Gastroesophageal sphincter (tissue), 4 donors: ENCODE data around the gene OR52M1. TPM values are rescaled to one million over a fixed set of nuclear protein-coding genes. Genes with fewer than 3 reads are reported as not detected.

Experiments used
- ATAC-seq: fragments of 150-250 bp; one replicate; pipeline ENCODE4 v1.9.1; 2016; ENCODE audit warnings: mild to moderate bottlenecking, moderate library complexity
- H3K27ac ChIP-seq, 4 donors: fragments of 200-600 bp; sonication (generic) in 3 of 4; 1 replicate in 3 of 4; 2 replicates in 1 of 4; pipeline ENCODE4 v1.5.1; 2016 to 2019
- H3K27me3 ChIP-seq: fragments of 200-600 bp; sonication (generic); one replicate; pipeline ENCODE4 v1.5.1; 2019
- H3K36me3 ChIP-seq, 2 donors: fragments of 200-600 bp; sonication (generic); one replicate each; pipeline ENCODE4 v1.5.1; 2019; ENCODE audit warnings: control low read depth in 1 of 2
- H3K4me1 ChIP-seq, 3 donors: fragments of 200-600 bp; sonication (generic); 1 replicate in 2 of 3; 2 replicates in 1 of 3; pipeline ENCODE4 v1.5.1; 2016 to 2019; ENCODE audit warnings: control low read depth in 2 of 3
- H3K4me3 ChIP-seq, 2 donors: fragments of 200-600 bp; sonication (generic); one replicate each; pipeline ENCODE4 v1.5.1; 2019; ENCODE audit warnings: mild to moderate bottlenecking in 1 of 2, moderate library complexity in 1 of 2
- H3K9me3 ChIP-seq, 3 donors: fragments of 200-600 bp; sonication (generic); one replicate each; pipeline ENCODE4 v1.5.1; 2017 to 2019; ENCODE audit warnings: control low read depth in 2 of 3
- CTCF ChIP-seq, 4 experiments: fragments of 200-600 bp in 2 of 4; fragments of 450-650 bp in 2 of 4; sonication (generic) in 1 of 4; IDR thresholded peaks; one replicate each; pipeline ENCODE4 v1.5.1; 2017 to 2019; ENCODE audit warnings: antibody characterized with exemption in 4 of 4, mild to moderate bottlenecking in 2 of 4, moderate library complexity in 2 of 4
- EP300 ChIP-seq: sonication (generic); formaldehyde crosslinking; IDR thresholded peaks from one replicate; pipeline ENCODE4 v1.6.1; 2017; ENCODE audit warnings: antibody characterized with exemption, mild to moderate bottlenecking
- POLR2A ChIP-seq, 2 donors: fragments of 450-650 bp; IDR thresholded peaks; one replicate each; pipeline ENCODE4 v1.6.1; 2017; ENCODE audit warnings: antibody characterized with exemption in 2 of 2, mild to moderate bottlenecking in 2 of 2, moderate library complexity in 1 of 2
- POLR2AphosphoS5 ChIP-seq: sonication (generic); formaldehyde crosslinking; IDR thresholded peaks from one replicate; pipeline ENCODE4 v1.6.1; 2017; ENCODE audit warnings: antibody characterized with exemption
- WGBS, 2 donors: methylation state at CpG; one replicate each; pipeline ENCODE4 v1.1.5; 2018; ENCODE audit warnings: low coverage in 1 of 2; 5-methylcytosine and 5-hydroxymethylcytosine counted together
- total RNA-seq, 4 donors: library from RNA; depleted of rRNA; stranded (reverse); fragments of >200 nt; gene quantifications; one replicate each; pipeline ENCODE4 v1.1.0, GENCODE V29; 2016

The OR52M1 gene
- total RNA-seq, 4 donors from 2014 or later, result not detected

GRCh38 chr11:4581443-4581842 is 36.5 kb downstream of the OR52M1 start, which contains the start of gene OR52I2:
Gene OR52I2, plus strand, starts transcription at chr11:4581743.
- no peak for ATAC-seq

GRCh38 chr11:4589017-4589416 is 44.0 kb downstream of the OR52M1 start:
- Histone ChIP-seq H3K27ac (no peak overlapping the region), H3K9me3 (no peaks in the 10 kb centered on the region), H3K4me3 (no peak overlapping the region), H3K4me1 (no peaks in the 10 kb centered on the region), H3K27me3 (peaks cover 15% of the 10 kb centered on the region), H3K36me3 (no peaks in the 10 kb centered on the region)
- WGBS, 2 donors, result 40 to 58% methylated on average over 1 to 2 of the region's 3 CpGs
- no peak for ATAC-seq
- TF ChIP-seq EP300, result no peak
- TF ChIP-seq CTCF (IDR thresholded peaks at IDR 0.05), result no peak
- no peak for TF ChIP-seq POLR2AphosphoS5
- TF ChIP-seq POLR2A (IDR thresholded peaks at IDR 0.05), result no peak

More at GRCh38 chr11:4581443-4581842, 36.5 kb downstream of the OR52M1 start, which contains the start of gene OR52I2:
- no peaks in the 10 kb centered on the region for H3K4me1 ChIP-seq
- H3K27ac ChIP-seq, result no peak within 1 kb of the TSS
- H3K4me3 ChIP-seq, result no peak within 1 kb of the TSS
- peaks cover 19% of the 10 kb centered on the region for H3K27me3 ChIP-seq
- H3K9me3 ChIP-seq, result no peaks in the 10 kb centered on the region
- no peaks in the 10 kb centered on the region for H3K36me3 ChIP-seq
- no peak for TF ChIP-seq POLR2A (IDR thresholded peaks at IDR 0.05)
- no peak for TF ChIP-seq POLR2AphosphoS5
- TF ChIP-seq CTCF (IDR thresholded peaks at IDR 0.05), result no peak
- no peak for TF ChIP-seq EP300

GRCh38 chr11:4593739-4594138 is 48.7 kb downstream of the OR52M1 start, which contains the start of gene OR52I1:
Gene OR52I1, plus strand, starts transcription at chr11:4594039. Its CDS starts 0 bp downstream, at chr11:4594039.
- Histone ChIP-seq H3K27ac (no peak within 1 kb of the TSS), H3K4me3 (no peak within 1 kb of the TSS), H3K9me3 (no peaks in the 10 kb centered on the region), H3K4me1 (no peaks in the 10 kb centered on the region), H3K27me3 (no peaks in the 10 kb centered on the region), H3K36me3 (peaks cover 0 to 28% of the 10 kb centered on the region in 2 donors)
- 79 to 89% methylated on average over 1 of the region's 1 CpG for WGBS, 2 donors
- TF ChIP-seq POLR2A (IDR thresholded peaks at IDR 0.05), result no peak
- ATAC-seq, result no peak

Other genes with a start within 250 kb of the OR52M1 start
- gene OR52B4, start 176.8 kb upstream of the OR52M1 start, total RNA-seq, result not detected
- 10 to 100 TPM; 16.1 to 20.1 (median 17.0) TPM for gene TRIM21, start 151.5 kb upstream of the OR52M1 start, total RNA-seq
- under 1 TPM in 1 of 4 donors, not detected in 3; 0.94 TPM for gene OR52K2, start 95.9 kb upstream of the OR52M1 start, total RNA-seq
- not detected for gene OR52K1, start 62.5 kb upstream of the OR52M1 start, total RNA-seq
- gene OR52I2, start 36.6 kb downstream of the OR52M1 start, total RNA-seq, result not detected
- gene OR52I1, start 48.8 kb downstream of the OR52M1 start, total RNA-seq, result not detected
- gene TRIM68, start 63.0 kb downstream of the OR52M1 start, total RNA-seq, result 10 to 100 TPM; 12.0 to 17.3 (median 14.0) TPM
- not detected for gene OR51D1, start 92.3 kb downstream of the OR52M1 start, total RNA-seq
- under 1 TPM; 0.27 to 0.78 (median 0.65) TPM for gene OR51E1, start 98.8 kb downstream of the OR52M1 start, total RNA-seq
- 1 to 10 TPM in 1 of 4 donors, under 1 TPM in 2, not detected in 1; 0.67 to 2.5 (median 0.94) TPM for gene OR51E2, start 152.7 kb downstream of the OR52M1 start, total RNA-seq
- not detected for gene MMP26, start 159.6 kb downstream of the OR52M1 start, total RNA-seq
- not detected for gene OR51F1, start 224.7 kb downstream of the OR52M1 start, total RNA-seq